ENCODE data around the gene TF.
A peak's percentile ranks its signal among the peaks of the same experiment; 100 is the strongest.

The TF gene

DNA sequence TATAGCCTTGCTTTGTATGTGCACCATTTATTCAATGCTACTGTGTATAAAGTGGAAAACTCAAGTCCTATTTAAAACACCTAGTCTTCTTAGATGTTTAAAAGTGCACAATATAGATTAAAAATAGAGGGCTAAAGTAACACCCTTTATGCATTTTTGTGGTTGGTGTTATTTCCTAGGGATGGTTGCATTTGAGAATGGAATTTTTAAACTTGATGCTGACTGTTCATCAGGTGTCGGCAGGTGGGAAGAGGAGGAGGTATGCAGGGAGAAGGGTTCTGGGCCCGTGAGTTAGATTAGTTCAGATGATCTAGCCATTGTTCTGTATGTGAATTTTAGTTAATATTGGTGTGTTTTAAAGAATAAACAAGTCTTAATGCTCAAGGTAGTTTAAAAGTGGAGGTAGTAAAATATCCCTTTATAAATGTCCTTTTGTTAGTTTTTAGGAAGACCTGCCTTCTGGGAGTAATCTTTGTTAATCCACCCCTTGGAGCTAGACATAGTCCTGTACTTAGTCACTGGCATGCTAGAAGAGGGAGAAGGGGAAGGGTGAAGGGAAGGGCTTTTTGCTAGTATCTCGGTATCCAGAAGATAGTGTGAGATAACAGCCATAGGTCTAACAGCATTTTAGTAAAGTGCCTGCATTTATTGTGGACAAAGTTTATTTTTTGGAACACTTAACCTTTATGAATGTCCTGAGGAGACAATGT is 51.4 kb downstream of the TF start:
- H3K27ac ChIP-seq (ENCODE audit: low read depth, low read length): no peak overlapping the region

DNA sequence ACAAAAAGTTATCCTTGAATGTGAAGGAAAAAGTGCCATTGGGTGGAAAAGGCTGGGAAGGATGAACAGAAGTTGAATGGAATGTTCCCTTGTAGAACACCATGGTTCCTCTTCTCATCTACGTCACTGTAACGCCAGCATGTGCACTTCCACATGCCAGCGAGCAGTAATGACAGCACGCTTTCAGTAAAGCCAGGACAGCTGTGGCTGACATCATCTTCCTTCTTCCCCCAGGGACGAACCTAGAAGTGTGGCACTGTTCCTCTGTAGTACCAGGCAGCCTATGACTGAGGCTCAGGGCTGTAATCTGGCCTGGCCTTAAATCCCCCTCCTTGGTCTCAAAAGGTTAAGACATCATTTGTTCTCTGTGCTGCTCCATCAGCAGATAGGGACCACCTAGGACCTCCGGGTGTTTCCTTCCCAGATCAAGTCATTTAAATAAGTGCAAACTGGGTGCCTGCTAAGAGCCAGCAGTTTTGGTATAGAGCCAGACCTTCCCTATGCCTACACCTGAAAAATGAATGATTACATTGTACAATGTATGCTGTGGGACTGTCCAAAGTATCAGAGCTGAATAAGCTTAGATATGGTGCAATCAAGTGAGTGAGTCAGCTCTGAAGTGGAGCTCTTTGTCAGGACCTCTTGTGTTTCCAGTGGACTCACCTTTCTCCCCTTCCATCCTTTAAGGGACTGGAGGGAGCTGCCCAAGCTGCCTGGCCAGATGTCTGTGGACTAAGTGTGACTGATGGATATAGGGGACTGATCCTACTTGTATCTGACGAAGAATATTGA is 53.8 kb downstream of the TF start:
- Histone ChIP-seq H3K9me3 (ENCODE audit: control insufficient read depth in 5 of 5, low read length in 5 of 5) (no peaks in the 10 kb centered on the region), H3K4me3 (ENCODE audit: low read depth in 1 of 5, low read length in 5 of 5) (no peak overlapping the region), H3K9ac (ENCODE audit: low read length in 5 of 5) (no peak overlapping the region), H3K27me3 (ENCODE audit: control insufficient read depth in 5 of 5, insufficient read depth in 4 of 5, low read length in 5 of 5) (no peaks in the 10 kb centered on the region), H3K4me1 (ENCODE audit: control insufficient read depth in 5 of 5, insufficient read depth in 5 of 5, low read length in 5 of 5) (peaks cover 0 to under 1% (median 0%) of the 10 kb centered on the region in 5 donors), H3K36me3 (ENCODE audit: control insufficient read depth in 5 of 5, insufficient read depth in 5 of 5, low read length in 5 of 5) (no peaks in the 10 kb centered on the region), H3K27ac (ENCODE audit: low read depth, low read length) (no peak overlapping the region)

More for the DNA sequence above, 51.4 kb downstream of the TF start:
- Histone ChIP-seq H3K4me1 (ENCODE audit: control insufficient read depth in 5 of 5, insufficient read depth in 5 of 5, low read length in 5 of 5) (no peaks in the 10 kb centered on the region), H3K27me3 (ENCODE audit: control insufficient read depth in 5 of 5, insufficient read depth in 4 of 5, low read length in 5 of 5) (no peaks in the 10 kb centered on the region), H3K9me3 (ENCODE audit: control insufficient read depth in 5 of 5, low read length in 5 of 5) (peaks cover 0 to under 1% (median under 1%) of the 10 kb centered on the region in 5 donors), H3K9ac (ENCODE audit: low read length in 5 of 5) (no peak overlapping the region), H3K4me3 (ENCODE audit: low read depth in 1 of 5, low read length in 5 of 5) (no peak overlapping the region), H3K36me3 (ENCODE audit: control insufficient read depth in 5 of 5, insufficient read depth in 5 of 5, low read length in 5 of 5) (no peaks in the 10 kb centered on the region)

- no peaks in the 10 kb centered on the region for H3K27me3 ChIP-seq (ENCODE audit: control insufficient read depth in 5 of 5, insufficient read depth in 4 of 5, low read length in 5 of 5)
- H3K36me3 ChIP-seq (ENCODE audit: control insufficient read depth in 5 of 5, insufficient read depth in 5 of 5, low read length in 5 of 5): peaks cover 0 to 8% (median 4%) of the 10 kb centered on the region in 5 donors
- H3K9me3 ChIP-seq (ENCODE audit: control insufficient read depth in 5 of 5, low read length in 5 of 5): no peaks in the 10 kb centered on the region
- peaks cover 2 to 16% (median 14%) of the 10 kb centered on the region in 5 donors for H3K4me1 ChIP-seq (ENCODE audit: control insufficient read depth in 5 of 5, insufficient read depth in 5 of 5, low read length in 5 of 5)
- H3K4me3 ChIP-seq (ENCODE audit: low read depth in 1 of 5, low read length in 5 of 5): no peak overlapping the region
- H3K9ac ChIP-seq (ENCODE audit: low read length in 5 of 5): no peak overlapping the region
- no peak overlapping the region for H3K27ac ChIP-seq (ENCODE audit: low read depth, low read length)
Observed at GRCh38 chr3:133803469-133803868, 57.3 kb downstream of the TF start.

DNA sequence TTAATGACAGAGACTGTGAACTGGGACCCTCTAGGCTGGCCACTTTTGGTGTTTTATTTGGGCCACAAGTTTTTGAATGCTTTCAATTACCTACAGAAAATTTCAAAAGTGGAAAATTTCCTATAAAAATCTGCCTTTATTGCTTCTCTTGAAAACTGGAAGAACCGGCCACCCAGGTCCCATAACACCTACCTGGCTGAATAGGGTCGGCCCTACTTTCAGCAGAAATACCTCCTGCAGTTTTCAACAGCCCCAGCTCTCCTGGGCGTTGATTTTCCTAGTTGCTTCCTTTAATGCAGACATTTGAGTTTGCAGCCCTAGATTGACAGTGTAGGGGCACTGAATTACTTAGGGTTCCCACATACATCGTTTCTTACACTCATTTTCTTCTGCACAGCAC is 58.7 kb downstream of the TF start:
- Histone ChIP-seq H3K36me3 (ENCODE audit: control insufficient read depth in 5 of 5, insufficient read depth in 5 of 5, low read length in 5 of 5) (peaks cover 0 to 8% (median 6%) of the 10 kb centered on the region in 5 donors), H3K27me3 (ENCODE audit: control insufficient read depth in 5 of 5, insufficient read depth in 4 of 5, low read length in 5 of 5) (no peaks in the 10 kb centered on the region), H3K4me3 (ENCODE audit: low read depth in 1 of 5, low read length in 5 of 5) (peak overlapping the region in 4 of 5 donors; percentile 88 to 98 (median 98)), H3K9me3 (ENCODE audit: control insufficient read depth in 5 of 5, low read length in 5 of 5) (no peaks in the 10 kb centered on the region), H3K27ac (ENCODE audit: low read depth, low read length) (no peak overlapping the region), H3K9ac (ENCODE audit: low read length in 5 of 5) (no peak overlapping the region), H3K4me1 (ENCODE audit: control insufficient read depth in 5 of 5, insufficient read depth in 5 of 5, low read length in 5 of 5) (peaks cover 2 to 16% (median 14%) of the 10 kb centered on the region in 5 donors)

DNA sequence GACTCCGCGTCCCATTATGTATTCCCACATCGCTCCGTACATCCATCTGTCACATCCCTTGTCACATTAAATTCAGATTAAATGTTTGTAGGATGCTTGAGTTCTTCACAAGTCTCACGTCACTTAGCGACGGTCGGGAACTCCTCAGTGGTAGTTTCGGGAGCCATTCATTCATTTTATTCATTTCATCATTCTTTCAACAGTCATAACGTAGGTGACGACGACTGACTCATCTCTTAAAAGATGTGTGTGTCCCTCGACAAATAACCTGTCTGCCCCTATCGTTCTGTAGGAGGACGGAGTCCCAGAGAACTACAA is 59.1 kb downstream of the TF start:
- Histone ChIP-seq H3K27me3 (ENCODE audit: control insufficient read depth in 5 of 5, insufficient read depth in 4 of 5, low read length in 5 of 5) (no peaks in the 10 kb centered on the region), H3K4me3 (ENCODE audit: low read depth in 1 of 5, low read length in 5 of 5) (peak overlapping the region; percentile 64 to 98 (median 98)), H3K36me3 (ENCODE audit: control insufficient read depth in 5 of 5, insufficient read depth in 5 of 5, low read length in 5 of 5) (peaks cover 0 to 11% (median 8%) of the 10 kb centered on the region in 5 donors), H3K9me3 (ENCODE audit: control insufficient read depth in 5 of 5, low read length in 5 of 5) (no peaks in the 10 kb centered on the region), H3K4me1 (ENCODE audit: control insufficient read depth in 5 of 5, insufficient read depth in 5 of 5, low read length in 5 of 5) (peaks cover 2 to 16% (median 14%) of the 10 kb centered on the region in 5 donors), H3K9ac (ENCODE audit: low read length in 5 of 5) (peak overlapping the region in 3 of 5 donors; percentile 44 to 88 (median 75)), H3K27ac (ENCODE audit: low read depth, low read length) (peak overlapping the region; percentile 65)

DNA sequence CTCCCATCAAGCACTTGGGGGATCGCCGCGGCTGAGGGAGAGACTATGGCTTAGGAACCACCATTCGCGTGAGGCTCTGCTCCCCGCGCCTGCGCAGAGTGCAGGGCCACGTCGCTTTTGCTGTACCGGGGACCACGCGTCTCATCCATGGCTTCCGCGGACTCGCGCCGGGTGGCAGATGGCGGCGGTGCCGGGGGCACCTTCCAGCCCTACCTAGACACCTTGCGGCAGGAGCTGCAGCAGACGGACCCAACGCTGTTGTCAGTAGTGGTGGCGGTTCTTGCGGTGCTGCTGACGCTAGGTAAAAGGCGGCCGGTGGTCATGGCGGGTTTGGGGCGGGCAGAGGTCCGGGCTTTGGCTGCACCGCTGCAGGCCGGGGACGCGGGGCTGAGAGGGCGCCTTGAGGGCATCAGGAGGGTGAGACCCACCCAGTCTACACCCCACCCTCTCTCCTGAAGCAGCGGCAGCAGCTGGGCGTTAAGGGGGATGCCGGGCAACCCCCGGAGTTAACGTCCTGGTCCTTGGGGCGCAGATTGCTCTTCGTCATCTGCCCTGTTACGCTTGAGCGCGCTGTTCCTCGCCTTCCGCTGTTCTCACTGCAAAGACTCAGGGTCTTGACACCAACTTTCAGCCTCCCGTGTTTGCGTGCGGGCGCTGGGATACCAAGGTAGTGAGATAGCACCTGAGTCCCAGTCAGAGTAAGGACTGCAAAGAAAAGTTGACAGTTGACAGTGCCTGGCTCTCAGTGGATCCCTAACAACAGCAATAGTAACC is 59.7 kb downstream of the TF start, which contains the start of gene SRPRB:
SRPRB (plus strand) TSS at position 114 of the 774 bp plus-strand sequence; CDS start at position 148, 34 bp downstream.
- H3K27me3 ChIP-seq (ENCODE audit: control insufficient read depth in 5 of 5, insufficient read depth in 4 of 5, low read length in 5 of 5): no peaks in the 10 kb centered on the region

GRCh38 chr3:133812872-133813271 is 66.7 kb downstream of the TF start:
- no peak overlapping the region for H3K27ac ChIP-seq (ENCODE audit: low read depth, low read length)
- H3K9me3 ChIP-seq (ENCODE audit: control insufficient read depth in 5 of 5, low read length in 5 of 5): no peaks in the 10 kb centered on the region
- no peak overlapping the region for H3K9ac ChIP-seq (ENCODE audit: low read length in 5 of 5)
- H3K27me3 ChIP-seq (ENCODE audit: control insufficient read depth in 5 of 5, insufficient read depth in 4 of 5, low read length in 5 of 5): no peaks in the 10 kb centered on the region
- H3K4me3 ChIP-seq (ENCODE audit: low read depth in 1 of 5, low read length in 5 of 5): no peak overlapping the region
- H3K36me3 ChIP-seq (ENCODE audit: control insufficient read depth in 5 of 5, insufficient read depth in 5 of 5, low read length in 5 of 5): peaks cover 33 to 63% (median 46%) of the 10 kb centered on the region in 5 donors
- H3K4me1 ChIP-seq (ENCODE audit: control insufficient read depth in 5 of 5, insufficient read depth in 5 of 5, low read length in 5 of 5): no peaks in the 10 kb centered on the region

More for the DNA sequence above, 59.7 kb downstream of the TF start, which contains the start of gene SRPRB:
- Histone ChIP-seq H3K36me3 (ENCODE audit: control insufficient read depth in 5 of 5, insufficient read depth in 5 of 5, low read length in 5 of 5) (peaks cover under 1 to 16% (median 12%) of the 10 kb centered on the region in 5 donors), H3K27ac (ENCODE audit: low read depth, low read length) (peak within 1 kb of the TSS; percentile 65), H3K4me3 (ENCODE audit: low read depth in 1 of 5, low read length in 5 of 5) (peak within 1 kb of the TSS; percentile 88 to 98 (median 98)), H3K9ac (ENCODE audit: low read length in 5 of 5) (peak within 1 kb of the TSS; percentile 58 to 88 (median 75)), H3K4me1 (ENCODE audit: control insufficient read depth in 5 of 5, insufficient read depth in 5 of 5, low read length in 5 of 5) (peaks cover 2 to 16% (median 14%) of the 10 kb centered on the region in 5 donors), H3K9me3 (ENCODE audit: control insufficient read depth in 5 of 5, low read length in 5 of 5) (no peaks in the 10 kb centered on the region)

DNA sequence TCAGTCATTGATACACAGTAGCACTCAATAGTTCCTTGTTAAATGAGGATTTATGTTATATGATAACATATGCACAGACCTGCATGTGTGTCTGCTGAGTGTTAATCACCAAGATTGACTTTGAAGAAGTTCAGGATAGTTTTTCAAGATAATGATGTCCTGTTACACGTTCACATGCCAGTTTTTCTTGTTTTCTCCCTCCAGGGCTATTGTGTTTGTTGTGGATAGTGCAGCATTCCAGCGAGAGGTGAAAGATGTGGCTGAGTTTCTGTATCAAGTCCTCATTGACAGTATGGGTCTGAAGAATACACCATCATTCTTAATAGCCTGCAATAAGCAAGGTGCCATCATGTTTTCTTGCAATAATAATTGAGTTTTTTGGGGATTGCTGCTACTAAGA is 69.2 kb downstream of the TF start:
- Histone ChIP-seq H3K4me3 (ENCODE audit: low read depth in 1 of 5, low read length in 5 of 5) (no peak overlapping the region), H3K9me3 (ENCODE audit: control insufficient read depth in 5 of 5, low read length in 5 of 5) (no peaks in the 10 kb centered on the region), H3K36me3 (ENCODE audit: control insufficient read depth in 5 of 5, insufficient read depth in 5 of 5, low read length in 5 of 5) (peaks cover 36 to 67% (median 50%) of the 10 kb centered on the region in 5 donors), H3K27ac (ENCODE audit: low read depth, low read length) (no peak overlapping the region), H3K9ac (ENCODE audit: low read length in 5 of 5) (no peak overlapping the region), H3K4me1 (ENCODE audit: control insufficient read depth in 5 of 5, insufficient read depth in 5 of 5, low read length in 5 of 5) (no peaks in the 10 kb centered on the region), H3K27me3 (ENCODE audit: control insufficient read depth in 5 of 5, insufficient read depth in 4 of 5, low read length in 5 of 5) (no peaks in the 10 kb centered on the region)

GRCh38 chr3:133820129-133820528 is 73.9 kb downstream of the TF start:
- Histone ChIP-seq H3K36me3 (ENCODE audit: control insufficient read depth in 5 of 5, insufficient read depth in 5 of 5, low read length in 5 of 5) (peaks cover 34 to 84% (median 58%) of the 10 kb centered on the region in 5 donors), H3K4me1 (ENCODE audit: control insufficient read depth in 5 of 5, insufficient read depth in 5 of 5, low read length in 5 of 5) (peaks cover 0 to 12% (median 9%) of the 10 kb centered on the region in 5 donors), H3K27me3 (ENCODE audit: control insufficient read depth in 5 of 5, insufficient read depth in 4 of 5, low read length in 5 of 5) (no peaks in the 10 kb centered on the region), H3K9ac (ENCODE audit: low read length in 5 of 5) (no peak overlapping the region), H3K9me3 (ENCODE audit: control insufficient read depth in 5 of 5, low read length in 5 of 5) (no peaks in the 10 kb centered on the region), H3K27ac (ENCODE audit: low read depth, low read length) (no peak overlapping the region), H3K4me3 (ENCODE audit: low read depth in 1 of 5, low read length in 5 of 5) (no peak overlapping the region)

Measured in subcutaneous abdominal adipose tissue (tissue), 5 donors.